Kidney capillary endothelial cell (primary cell): ENCODE results near the gene IGF1.
"Not testable (repeated sequence)": the region's sequence is repeated elsewhere in the genome, so short reads cannot be mapped to it uniquely, and the experiment has no call there.

Source experiments
- DNase-seq: peaks from one replicate; pipeline ENCODE4 v3.0.0-alpha.2; 2018; ENCODE audit warnings: low spot score

The IGF1 gene

GRCh38 chr12:102379346-102380162 is 100.8 kb downstream of the IGF1 start:
- DNase-seq, result no peak

DNA sequence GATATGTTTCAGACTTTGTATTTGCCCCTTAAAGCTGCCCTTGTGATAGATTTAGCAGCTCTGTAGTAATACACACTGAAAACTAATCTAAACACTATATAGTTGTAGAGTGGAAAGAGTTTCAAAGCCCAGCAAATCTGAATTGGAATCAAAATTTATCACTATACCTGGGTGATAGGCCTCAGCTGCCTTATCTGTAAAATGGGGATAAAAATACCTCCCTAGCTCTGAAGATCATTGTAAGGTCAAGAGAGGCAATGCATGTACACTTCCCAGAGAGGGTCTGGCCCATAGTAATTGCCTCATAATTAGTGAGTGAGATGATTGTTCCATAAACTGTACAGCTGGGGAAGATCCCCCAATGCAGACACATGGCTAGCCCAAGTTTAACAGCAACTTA is 103.6 kb downstream of the IGF1 start:
- no peak for DNase-seq

GRCh38 chr12:102376181-102376747 is 104.1 kb downstream of the IGF1 start:
- no peak for DNase-seq

DNA sequence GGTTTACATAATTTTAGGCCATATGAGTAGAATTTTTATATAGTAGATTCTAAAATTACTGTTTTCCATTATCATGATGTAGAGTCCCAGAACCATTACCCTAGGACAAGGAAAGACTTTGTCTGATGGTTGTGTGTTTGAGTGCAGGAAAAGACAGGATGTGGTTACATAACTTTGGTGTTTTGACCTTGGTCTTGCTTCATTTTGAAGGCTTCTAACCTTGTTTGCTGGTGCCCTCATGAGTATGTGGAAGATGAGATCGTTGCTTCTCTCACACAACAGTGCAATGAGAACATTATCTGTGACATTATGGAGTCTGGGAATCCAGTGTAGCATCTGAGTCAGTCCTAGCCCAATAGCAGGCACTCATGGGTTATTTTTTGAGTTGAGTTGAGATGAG is 106.2 kb downstream of the IGF1 start:
- no peak for DNase-seq

GRCh38 chr12:102372087-102372486 is 108.3 kb downstream of the IGF1 start:
- DNase-seq, result no peak

- no peak for DNase-seq
Measured at GRCh38 chr12:102371165-102371564, 109.2 kb downstream of the IGF1 start.

GRCh38 chr12:102369876-102370275 is 110.5 kb downstream of the IGF1 start:
- no peak for DNase-seq

GRCh38 chr12:102365365-102365764 is 115.0 kb downstream of the IGF1 start:
- DNase-seq, result no peak

DNA sequence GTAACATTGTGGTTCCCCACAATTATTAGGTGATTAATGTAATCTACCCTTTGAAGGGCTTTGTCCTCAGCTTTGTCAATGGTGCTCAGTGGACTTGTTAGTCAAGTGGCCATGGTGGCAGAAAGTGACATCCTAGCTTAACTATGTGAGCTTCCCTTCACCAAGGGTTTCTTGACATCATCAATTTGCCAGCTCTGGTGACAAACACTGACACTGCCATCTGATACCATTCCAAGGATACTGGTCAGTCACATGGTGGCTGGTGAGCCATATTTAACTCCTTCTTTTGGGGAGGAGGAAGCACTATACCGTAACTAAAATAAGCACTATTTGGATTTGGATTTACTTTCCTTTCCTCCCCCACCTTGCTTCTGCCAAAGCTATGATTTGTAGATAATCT is 115.7 kb downstream of the IGF1 start:
- DNase-seq, result no peak

DNA sequence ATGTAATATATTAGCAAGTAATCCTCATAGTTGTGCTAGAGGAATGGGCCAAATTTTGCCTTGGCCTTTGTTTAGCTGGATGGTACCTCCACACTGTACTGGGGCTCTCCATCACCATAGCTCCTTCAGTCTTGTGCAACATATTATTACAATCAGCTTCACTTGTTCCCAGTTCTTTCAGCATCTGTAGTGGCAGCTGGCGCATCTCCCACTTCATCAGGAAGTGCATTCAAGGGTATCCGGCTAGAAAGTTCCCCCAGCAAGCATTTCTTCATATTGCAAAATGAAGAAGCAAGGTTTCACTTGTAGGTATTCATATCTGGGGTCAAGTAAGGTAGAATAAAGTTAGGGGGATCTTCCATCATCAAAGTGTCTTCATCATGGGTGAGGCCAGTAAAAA is 123.7 kb downstream of the IGF1 start:
- DNase-seq, result no peak

- DNase-seq, result not testable (repeated sequence)
Measured at GRCh38 chr12:102354281-102354680, 126.1 kb downstream of the IGF1 start.

- DNase-seq, result no peak
Measured at GRCh38 chr12:102351322-102351721, 129.0 kb downstream of the IGF1 start.

DNA sequence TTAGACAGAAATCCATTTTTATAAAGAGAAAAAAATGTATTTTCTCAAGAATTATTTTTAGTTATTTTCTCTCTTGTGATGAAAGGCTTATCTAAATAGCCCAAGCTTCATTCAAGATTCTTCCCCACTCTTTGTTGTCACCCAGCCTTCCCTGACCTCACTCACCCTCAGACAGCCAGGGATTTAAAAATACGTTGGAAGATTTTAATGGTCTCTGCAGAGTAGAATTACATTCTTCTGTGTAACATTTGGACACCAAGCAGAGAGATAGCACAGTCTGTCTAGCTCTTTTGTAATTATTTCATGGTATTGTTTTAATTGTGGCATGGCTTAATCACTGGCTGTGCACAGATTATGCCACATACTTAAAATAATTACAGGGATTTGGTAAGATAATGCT is 130.3 kb downstream of the IGF1 start:
- DNase-seq, result no peak

GRCh38 chr12:102349079-102349478 is 131.3 kb downstream of the IGF1 start:
- DNase-seq, result no peak

GRCh38 chr12:102347811-102348210 is 132.6 kb downstream of the IGF1 start:
- DNase-seq, result no peak
